HepG2 (cell line): ENCODE results near the gene KAZN.

Experiments
- MYNN ChIP-seq: sonication (generic); formaldehyde crosslinking; IDR thresholded peaks from 2 replicates; pipeline ENCODE4 v1.4.0; 2020; ENCODE audit warnings: mild to moderate bottlenecking, low read depth, missing genetic modification reagents
- TAF1 ChIP-seq: sonication (generic); formaldehyde crosslinking; IDR thresholded peaks from 2 replicates; pipeline ENCODE4 v1.4.0; 2020; ENCODE audit warnings: missing genetic modification reagents
- TBX3 ChIP-seq: fragments of 450-650 bp; IDR thresholded peaks from 2 replicates; pipeline ENCODE4 v1.6.1; 2017; ENCODE audit warnings: antibody characterized with exemption, mild to moderate bottlenecking, inconsistent platforms, borderline replicate concordance
- ZNF138 ChIP-seq: sonication (generic); formaldehyde crosslinking; IDR thresholded peaks from 2 replicates; pipeline ENCODE4 v1.5.0; 2020; ENCODE audit warnings: mild to moderate bottlenecking, low read depth, missing genetic modification reagents
- ZNF264 ChIP-seq: sonication (generic); formaldehyde crosslinking; IDR thresholded peaks from 2 replicates; pipeline ENCODE4 v1.4.0; 2020; ENCODE audit warnings: missing genetic modification reagents
- TF ChIP-seq, protein P1 (sequence below): sonication (generic); formaldehyde crosslinking; IDR thresholded peaks from 2 replicates; pipeline ENCODE4 v1.5.0; 2020; ENCODE audit warnings: mild to moderate bottlenecking, missing genetic modification reagents, moderate library complexity

DNA sequence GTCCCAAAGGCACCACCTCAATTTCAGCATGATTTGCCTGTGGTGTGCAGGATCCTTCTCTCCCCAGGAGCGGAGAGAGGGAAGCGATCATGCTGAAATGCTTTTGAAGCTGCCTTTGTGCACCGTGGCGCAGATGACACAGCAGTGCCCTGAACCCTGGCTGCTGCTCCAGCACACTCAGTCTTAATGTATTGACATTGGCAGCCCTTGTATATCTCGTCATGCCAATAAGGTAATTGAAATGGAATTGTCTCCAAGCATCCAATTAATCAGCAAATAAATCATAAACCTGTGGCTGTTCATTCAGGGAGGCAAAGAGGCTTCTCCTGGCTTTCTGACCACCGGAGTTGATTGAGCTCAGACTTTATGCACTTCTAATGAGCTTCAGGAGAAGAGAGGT lies 139.8 kb downstream of the KAZN start:
- TF ChIP-seq, protein P1, sequence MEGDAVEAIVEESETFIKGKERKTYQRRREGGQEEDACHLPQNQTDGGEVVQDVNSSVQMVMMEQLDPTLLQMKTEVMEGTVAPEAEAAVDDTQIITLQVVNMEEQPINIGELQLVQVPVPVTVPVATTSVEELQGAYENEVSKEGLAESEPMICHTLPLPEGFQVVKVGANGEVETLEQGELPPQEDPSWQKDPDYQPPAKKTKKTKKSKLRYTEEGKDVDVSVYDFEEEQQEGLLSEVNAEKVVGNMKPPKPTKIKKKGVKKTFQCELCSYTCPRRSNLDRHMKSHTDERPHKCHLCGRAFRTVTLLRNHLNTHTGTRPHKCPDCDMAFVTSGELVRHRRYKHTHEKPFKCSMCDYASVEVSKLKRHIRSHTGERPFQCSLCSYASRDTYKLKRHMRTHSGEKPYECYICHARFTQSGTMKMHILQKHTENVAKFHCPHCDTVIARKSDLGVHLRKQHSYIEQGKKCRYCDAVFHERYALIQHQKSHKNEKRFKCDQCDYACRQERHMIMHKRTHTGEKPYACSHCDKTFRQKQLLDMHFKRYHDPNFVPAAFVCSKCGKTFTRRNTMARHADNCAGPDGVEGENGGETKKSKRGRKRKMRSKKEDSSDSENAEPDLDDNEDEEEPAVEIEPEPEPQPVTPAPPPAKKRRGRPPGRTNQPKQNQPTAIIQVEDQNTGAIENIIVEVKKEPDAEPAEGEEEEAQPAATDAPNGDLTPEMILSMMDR (CRISPR knock-in tag) = no peak
- TF ChIP-seq MYNN (CRISPR knock-in tag) (no peak), ZNF138 (CRISPR knock-in tag) (no peak), TBX3 (no peak), TAF1 (CRISPR knock-in tag) (no peak), ZNF264 (CRISPR knock-in tag) (no peak)
